Neural progenitor cell (in vitro differentiated cells): Measurements from ENCODE around the gene PRKAR1A. TPM values are rescaled to one million over a fixed set of nuclear protein-coding genes. Genes with fewer than 3 reads are reported as not detected.

Experiments used
- DNase-seq: peaks from one replicate; pipeline ENCODE4 v3.0.0-alpha.2; 2016; ENCODE audit warnings: low spot score
- H2AFZ ChIP-seq: fragments of 200-600 bp; sonication (generic); replicated peaks from 2 replicates; pipeline ENCODE4 v1.6.1; 2016; ENCODE audit warnings: antibody characterized with exemption
- H3F3A ChIP-seq: fragments of 200-600 bp; sonication (generic); 2 replicates; pipeline ENCODE4 v1.6.1; 2016; ENCODE audit warnings: antibody characterized with exemption, low read depth
- H3K27ac ChIP-seq: fragments of 200-600 bp; sonication (generic); 2 replicates; pipeline ENCODE4 v1.5.1; 2016; ENCODE audit warnings: mild to moderate bottlenecking
- H3K27me3 ChIP-seq: fragments of 200-600 bp; sonication (generic); 2 replicates; pipeline ENCODE4 v1.6.1; 2016; ENCODE audit warnings: mild to moderate bottlenecking, moderate library complexity
- H3K36me3 ChIP-seq: fragments of 200-600 bp; sonication (generic); 2 replicates; pipeline ENCODE4 v1.5.1; 2016
- H3K4me1 ChIP-seq: fragments of 200-600 bp; sonication (generic); 2 replicates; pipeline ENCODE4 v1.6.1; 2016; ENCODE audit warnings: mixed run types
- H3K4me2 ChIP-seq: fragments of 200-600 bp; sonication (generic); 2 replicates; pipeline ENCODE4 v1.6.1; 2016
- H3K4me3 ChIP-seq: fragments of 200-600 bp; sonication (generic); 2 replicates; pipeline ENCODE4 v1.5.1; 2016
- H3K79me2 ChIP-seq: fragments of 200-600 bp; sonication (generic); 2 replicates; pipeline ENCODE4 v1.6.1; 2016; ENCODE audit warnings: low read depth
- H3K9ac ChIP-seq: fragments of 200-600 bp; sonication (generic); 2 replicates; pipeline ENCODE4 v1.6.1; 2016
- H3K9me3 ChIP-seq: fragments of 200-600 bp; sonication (generic); 2 replicates; pipeline ENCODE4 v1.5.1; 2016; ENCODE audit warnings: low read depth
- H4K20me1 ChIP-seq: fragments of 200-600 bp; sonication (generic); 2 replicates; pipeline ENCODE4 v1.6.1; 2016; ENCODE audit warnings: low read depth
- H3K27ac Mint-ChIP-seq: 3 replicates; pipeline ENCODE4 v1.8.0; 2021; ENCODE audit warnings: mixed read lengths
- H3K27me3 Mint-ChIP-seq: 2 replicates; pipeline ENCODE4 v1.8.0; 2022; ENCODE audit warnings: low read depth, mild to moderate bottlenecking, inconsistent platforms, moderate library complexity, mixed read lengths; ENCODE audit not compliant: insufficient read depth
- H3K36me3 Mint-ChIP-seq: 3 replicates; pipeline ENCODE4 v1.8.0; 2021; ENCODE audit warnings: mixed read lengths
- H3K4me1 Mint-ChIP-seq: 3 replicates; pipeline ENCODE4 v1.8.0; 2021; ENCODE audit warnings: mixed read lengths
- H3K4me3 Mint-ChIP-seq: 3 replicates; pipeline ENCODE4 v1.8.0; 2021; ENCODE audit warnings: mild to moderate bottlenecking, moderate library complexity, mixed read lengths
- H3K9me3 Mint-ChIP-seq: 3 replicates; pipeline ENCODE4 v1.8.0; 2020; ENCODE audit warnings: mixed read lengths
- CTCF ChIP-seq: fragments of 200-600 bp; sonication (generic); IDR thresholded peaks from 2 replicates; pipeline ENCODE4 v1.5.1; 2017; ENCODE audit warnings: antibody characterized with exemption, mild to moderate bottlenecking
- EZH2 ChIP-seq: fragments of 200-600 bp; sonication (generic); IDR thresholded peaks from 2 replicates; pipeline ENCODE4 v1.6.1; 2017; ENCODE audit warnings: antibody characterized with exemption, mild to moderate bottlenecking, moderate library complexity
- EZH2phosphoT487 ChIP-seq: fragments of 200-600 bp; sonication (generic); IDR thresholded peaks from 2 replicates; pipeline ENCODE4 v1.6.1; 2017; ENCODE audit warnings: antibody characterized with exemption
- total RNA-seq: library from RNA; depleted of rRNA; stranded (reverse); fragments of >200 nt; gene quantifications from 2 replicates; pipeline ENCODE4 v1.2.3, GENCODE V29; 2015; ENCODE audit warnings: low replicate concordance

Gene PRKAR1A
- total RNA-seq, 1 donor from 2014 or later: 168 TPM

GRCh38 chr17:68596411-68596945, 84.2 kb downstream of the PRKAR1A start:
- H3K36me3 ChIP-seq: no peaks in the 10 kb centered on the region
- H3K4me2 ChIP-seq: no peak overlapping the region
- no peak overlapping the region for H3K27ac ChIP-seq
- no peaks in the 10 kb centered on the region for H3F3A ChIP-seq
- TF ChIP-seq EZH2: no peak
- TF ChIP-seq CTCF: no peak
- no peak for TF ChIP-seq EZH2phosphoT487
- H3K36me3 Mint-ChIP-seq: no peaks in the 10 kb centered on the region
- peaks cover 5% of the 10 kb centered on the region for H3K4me1 Mint-ChIP-seq
- peaks cover 2% of the 10 kb centered on the region for H3K4me1 ChIP-seq
- H3K4me3 Mint-ChIP-seq: no peak overlapping the region
- no peak overlapping the region for H3K9ac ChIP-seq
- H3K9me3 Mint-ChIP-seq: no peaks in the 10 kb centered on the region
- peaks cover 35% of the 10 kb centered on the region for H3K27me3 ChIP-seq
- no peaks in the 10 kb centered on the region for H3K79me2 ChIP-seq
- H3K9me3 ChIP-seq: no peaks in the 10 kb centered on the region
- no peak overlapping the region for H2AFZ ChIP-seq
- H4K20me1 ChIP-seq: no peaks in the 10 kb centered on the region
- no peak for DNase-seq
- peaks cover 25% of the 10 kb centered on the region for H3K27me3 Mint-ChIP-seq
- no peak overlapping the region for H3K27ac Mint-ChIP-seq
- no peak overlapping the region for H3K4me3 ChIP-seq

GRCh38 chr17:68598074-68598473, 85.8 kb downstream of the PRKAR1A start:
- peaks cover 39% of the 10 kb centered on the region for H3K27me3 Mint-ChIP-seq
- H3K4me1 ChIP-seq: peaks cover 2% of the 10 kb centered on the region
- no peak overlapping the region for H2AFZ ChIP-seq
- H3K27me3 ChIP-seq: peaks cover 51% of the 10 kb centered on the region
- H3K27ac ChIP-seq: no peak overlapping the region
- H3K4me2 ChIP-seq: no peak overlapping the region
- H3F3A ChIP-seq: no peaks in the 10 kb centered on the region
- H3K36me3 Mint-ChIP-seq: no peaks in the 10 kb centered on the region
- H3K4me3 Mint-ChIP-seq: no peak overlapping the region
- H3K4me1 Mint-ChIP-seq: peaks cover 5% of the 10 kb centered on the region
- no peak overlapping the region for H3K27ac Mint-ChIP-seq
- H3K9ac ChIP-seq: no peak overlapping the region
- no peaks in the 10 kb centered on the region for H3K79me2 ChIP-seq
- TF ChIP-seq CTCF (no peak), EZH2 (no peak), EZH2phosphoT487 (no peak)
- no peaks in the 10 kb centered on the region for H3K36me3 ChIP-seq
- H3K4me3 ChIP-seq: no peak overlapping the region
- H3K9me3 ChIP-seq: no peaks in the 10 kb centered on the region
- no peak for DNase-seq
- no peaks in the 10 kb centered on the region for H3K9me3 Mint-ChIP-seq
- no peaks in the 10 kb centered on the region for H4K20me1 ChIP-seq

- Histone ChIP-seq H4K20me1 (no peaks in the 10 kb centered on the region), H3K27me3 (peaks cover 56% of the 10 kb centered on the region), H3K4me3 (no peak overlapping the region), H3K79me2 (no peaks in the 10 kb centered on the region), H2AFZ (no peak overlapping the region), H3F3A (no peaks in the 10 kb centered on the region), H3K4me1 (peaks cover 2% of the 10 kb centered on the region), H3K9ac (no peak overlapping the region), H3K4me2 (no peak overlapping the region), H3K9me3 (no peaks in the 10 kb centered on the region), H3K36me3 (no peaks in the 10 kb centered on the region), H3K27ac (no peak overlapping the region)
- Mint-ChIP-seq H3K4me1 (peaks cover 5% of the 10 kb centered on the region), H3K4me3 (no peak overlapping the region), H3K27me3 (peaks cover 42% of the 10 kb centered on the region), H3K9me3 (no peaks in the 10 kb centered on the region), H3K27ac (no peak overlapping the region), H3K36me3 (no peaks in the 10 kb centered on the region)
- no peak for TF ChIP-seq EZH2phosphoT487
- no peak for DNase-seq
Observed at GRCh38 chr17:68598545-68598961, 86.3 kb downstream of the PRKAR1A start.

- no peak overlapping the region for H3K4me3 ChIP-seq
- peaks cover 58% of the 10 kb centered on the region for H3K27me3 ChIP-seq
- peaks cover 5% of the 10 kb centered on the region for H3K4me1 Mint-ChIP-seq
- H3K27me3 Mint-ChIP-seq: peaks cover 46% of the 10 kb centered on the region
- no peak for TF ChIP-seq CTCF
- TF ChIP-seq EZH2: no peak
- no peak for TF ChIP-seq EZH2phosphoT487
- H3K9me3 ChIP-seq: no peaks in the 10 kb centered on the region
- no peaks in the 10 kb centered on the region for H4K20me1 ChIP-seq
- peaks cover 2% of the 10 kb centered on the region for H3K4me1 ChIP-seq
- no peak overlapping the region for H3K4me2 ChIP-seq
- no peak overlapping the region for H3K9ac ChIP-seq
- H3K9me3 Mint-ChIP-seq: no peaks in the 10 kb centered on the region
- no peak for DNase-seq
- H3K27ac Mint-ChIP-seq: no peak overlapping the region
- H3K36me3 Mint-ChIP-seq: no peaks in the 10 kb centered on the region
- peak overlapping the region; percentile 88 for H3K4me3 Mint-ChIP-seq
- no peaks in the 10 kb centered on the region for H3F3A ChIP-seq
- no peak overlapping the region for H2AFZ ChIP-seq
- H3K79me2 ChIP-seq: no peaks in the 10 kb centered on the region
- H3K27ac ChIP-seq: no peak overlapping the region
- H3K36me3 ChIP-seq: no peaks in the 10 kb centered on the region
Observed at GRCh38 chr17:68599091-68599490, 86.9 kb downstream of the PRKAR1A start.
